ENCODE measurements around the gene PES1.

DNA sequence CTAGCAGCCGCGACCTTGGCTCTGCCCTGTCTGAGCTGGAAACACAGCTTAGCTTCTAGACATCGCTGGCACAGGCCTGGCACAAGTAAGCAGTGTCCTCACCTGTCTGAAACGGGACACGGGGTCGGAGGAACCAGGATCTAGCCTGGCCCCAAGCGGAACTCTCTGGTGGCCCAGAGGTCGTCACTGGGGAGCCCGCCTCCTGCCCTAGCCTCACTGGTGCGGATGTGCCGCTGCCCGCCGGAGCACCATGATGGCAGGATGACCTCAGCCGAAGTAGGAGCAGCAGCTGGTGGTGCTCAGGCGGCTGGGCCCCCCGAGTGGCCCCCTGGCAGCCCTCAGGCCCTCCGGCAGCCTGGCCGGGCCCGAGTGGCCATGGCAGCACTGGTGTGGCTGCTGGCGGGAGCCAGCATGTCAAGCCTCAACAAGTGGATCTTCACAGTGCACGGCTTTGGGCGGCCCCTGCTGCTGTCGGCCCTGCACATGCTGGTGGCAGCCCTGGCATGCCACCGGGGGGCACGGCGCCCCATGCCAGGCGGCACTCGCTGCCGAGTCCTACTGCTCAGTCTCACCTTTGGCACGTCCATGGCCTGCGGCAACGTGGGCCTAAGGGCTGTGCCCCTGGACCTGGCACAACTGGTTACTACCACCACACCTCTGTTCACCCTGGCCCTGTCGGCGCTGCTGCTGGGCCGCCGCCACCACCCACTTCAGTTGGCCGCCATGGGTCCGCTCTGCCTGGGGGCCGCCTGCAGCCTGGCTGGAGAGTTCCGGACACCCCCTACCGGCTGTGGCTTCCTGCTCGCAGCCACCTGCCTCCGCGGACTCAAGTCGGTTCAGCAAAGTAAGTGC lies 44.7 kb upstream of the PES1 start:
- TF ChIP-seq ZNF30 (CRISPR knock-in tag; IDR thresholded peaks at IDR 0.05): no peak
- TF ChIP-seq ZNF33B (CRISPR knock-in tag; IDR thresholded peaks at IDR 0.05): no peak
- TF ChIP-seq, protein P1, sequence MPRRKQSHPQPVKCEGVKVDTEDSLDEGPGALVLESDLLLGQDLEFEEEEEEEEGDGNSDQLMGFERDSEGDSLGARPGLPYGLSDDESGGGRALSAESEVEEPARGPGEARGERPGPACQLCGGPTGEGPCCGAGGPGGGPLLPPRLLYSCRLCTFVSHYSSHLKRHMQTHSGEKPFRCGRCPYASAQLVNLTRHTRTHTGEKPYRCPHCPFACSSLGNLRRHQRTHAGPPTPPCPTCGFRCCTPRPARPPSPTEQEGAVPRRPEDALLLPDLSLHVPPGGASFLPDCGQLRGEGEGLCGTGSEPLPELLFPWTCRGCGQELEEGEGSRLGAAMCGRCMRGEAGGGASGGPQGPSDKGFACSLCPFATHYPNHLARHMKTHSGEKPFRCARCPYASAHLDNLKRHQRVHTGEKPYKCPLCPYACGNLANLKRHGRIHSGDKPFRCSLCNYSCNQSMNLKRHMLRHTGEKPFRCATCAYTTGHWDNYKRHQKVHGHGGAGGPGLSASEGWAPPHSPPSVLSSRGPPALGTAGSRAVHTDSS (CRISPR knock-in tag; conservative IDR thresholded peaks at IDR 0.05): no peak
- TF ChIP-seq RFX5 (IDR thresholded peaks at IDR 0.05; ENCODE audit: low read depth, low read length): no peak
- no peak for TF ChIP-seq EP300 (IDR thresholded peaks at IDR 0.05; ENCODE audit: low read depth in 2 of 2, low read length in 2 of 2)
- no peak for TF ChIP-seq EP300 (CRISPR knock-in tag; IDR thresholded peaks at IDR 0.05; ENCODE audit: borderline replicate concordance)
- TF ChIP-seq, protein P2, sequence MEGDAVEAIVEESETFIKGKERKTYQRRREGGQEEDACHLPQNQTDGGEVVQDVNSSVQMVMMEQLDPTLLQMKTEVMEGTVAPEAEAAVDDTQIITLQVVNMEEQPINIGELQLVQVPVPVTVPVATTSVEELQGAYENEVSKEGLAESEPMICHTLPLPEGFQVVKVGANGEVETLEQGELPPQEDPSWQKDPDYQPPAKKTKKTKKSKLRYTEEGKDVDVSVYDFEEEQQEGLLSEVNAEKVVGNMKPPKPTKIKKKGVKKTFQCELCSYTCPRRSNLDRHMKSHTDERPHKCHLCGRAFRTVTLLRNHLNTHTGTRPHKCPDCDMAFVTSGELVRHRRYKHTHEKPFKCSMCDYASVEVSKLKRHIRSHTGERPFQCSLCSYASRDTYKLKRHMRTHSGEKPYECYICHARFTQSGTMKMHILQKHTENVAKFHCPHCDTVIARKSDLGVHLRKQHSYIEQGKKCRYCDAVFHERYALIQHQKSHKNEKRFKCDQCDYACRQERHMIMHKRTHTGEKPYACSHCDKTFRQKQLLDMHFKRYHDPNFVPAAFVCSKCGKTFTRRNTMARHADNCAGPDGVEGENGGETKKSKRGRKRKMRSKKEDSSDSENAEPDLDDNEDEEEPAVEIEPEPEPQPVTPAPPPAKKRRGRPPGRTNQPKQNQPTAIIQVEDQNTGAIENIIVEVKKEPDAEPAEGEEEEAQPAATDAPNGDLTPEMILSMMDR (CRISPR knock-in tag; IDR thresholded peaks at IDR 0.05): 0 out of 2 replicates have a peak, but pooled peaks have one; percentile 3
- no peak for TF ChIP-seq KLF16 (CRISPR knock-in tag; IDR thresholded peaks at IDR 0.05)
- no peak for TF ChIP-seq JUND (CRISPR knock-in tag; IDR thresholded peaks at IDR 0.05)

Measured in HepG2 (cell line).